GM19328 (cell line): Measurements from ENCODE around the gene TRIM62.
"Not testable (repeated sequence)": the region's sequence is repeated elsewhere in the genome, so short reads cannot be mapped to it uniquely, and the experiment has no call there.

Experiments
- ATAC-seq: cut with Tn5 transposase; IDR thresholded peaks from one replicate; pipeline ENCODE4 v1.9.1; 2021; ENCODE audit warnings: mild to moderate bottlenecking, moderate library complexity; ENCODE audit not compliant: unreplicated experiment

Gene TRIM62

DNA sequence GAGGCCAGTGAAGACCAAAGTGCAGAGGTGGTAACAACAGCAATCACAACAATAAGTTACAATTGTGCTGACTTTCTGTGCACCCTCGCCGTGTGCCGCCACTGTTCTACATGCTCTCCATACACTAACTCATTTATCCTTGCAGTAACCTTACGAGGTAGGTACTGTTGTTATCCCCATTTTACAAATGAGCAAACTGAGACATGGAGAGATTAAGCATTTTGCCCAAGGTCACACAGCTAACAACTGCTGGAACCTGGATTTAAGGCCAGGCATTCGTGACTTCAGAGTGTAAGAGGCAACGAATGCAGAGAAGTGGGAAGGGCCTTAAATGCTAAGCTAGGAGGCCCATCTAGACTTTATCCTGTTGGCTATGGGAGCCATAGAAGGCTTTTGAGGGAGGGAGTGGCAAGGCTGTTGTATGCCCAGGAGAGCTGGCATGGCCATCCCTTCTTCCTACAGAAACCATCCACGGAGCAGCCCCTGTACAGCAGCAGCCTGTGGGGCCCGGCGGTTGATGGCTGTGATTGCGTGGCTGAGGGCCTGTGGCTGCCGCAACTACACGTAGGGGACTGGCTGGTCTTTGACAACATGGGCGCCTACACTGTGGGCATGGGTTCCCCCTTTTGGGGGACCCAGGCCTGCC is 64.3 kb downstream of the TRIM62 start:
- ATAC-seq: no peak

DNA sequence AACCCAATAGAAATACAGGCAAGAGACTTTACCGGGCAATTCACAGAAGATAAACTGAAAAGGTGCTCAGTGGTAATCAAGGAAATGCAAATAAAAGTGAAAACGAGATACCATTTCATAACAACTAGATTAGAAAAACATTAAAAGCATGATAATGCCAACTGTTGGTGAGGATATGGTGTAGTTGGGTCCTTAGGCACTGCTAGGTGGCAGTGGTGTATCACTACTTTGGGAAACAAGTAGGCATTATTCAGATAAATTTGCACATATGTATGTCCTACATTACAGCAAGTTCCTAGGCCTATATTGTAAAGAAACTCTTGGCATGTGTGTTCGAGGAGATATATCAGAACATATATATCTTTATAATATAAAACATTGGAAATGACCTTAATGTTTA is 69.9 kb downstream of the TRIM62 start:
- ATAC-seq: no peak

DNA sequence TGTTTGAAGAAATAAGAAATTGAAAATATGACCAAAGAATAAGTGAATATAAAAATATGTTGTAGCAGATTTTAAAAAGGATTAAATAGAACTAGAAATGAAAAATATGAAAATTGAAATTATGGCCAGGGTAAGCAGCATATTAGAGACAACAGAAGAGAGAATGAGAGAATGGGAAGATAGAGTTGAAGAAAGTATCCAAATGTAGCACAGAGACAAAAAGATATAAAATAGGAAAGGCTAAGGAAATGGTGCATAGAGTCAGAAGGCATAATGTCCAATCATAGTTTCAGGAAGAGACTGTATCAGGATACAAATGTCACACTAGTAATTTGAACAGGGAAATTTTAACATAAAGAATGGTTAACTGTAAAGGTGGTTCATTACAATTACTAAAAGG is 71.4 kb downstream of the TRIM62 start:
- ATAC-seq: no peak

DNA sequence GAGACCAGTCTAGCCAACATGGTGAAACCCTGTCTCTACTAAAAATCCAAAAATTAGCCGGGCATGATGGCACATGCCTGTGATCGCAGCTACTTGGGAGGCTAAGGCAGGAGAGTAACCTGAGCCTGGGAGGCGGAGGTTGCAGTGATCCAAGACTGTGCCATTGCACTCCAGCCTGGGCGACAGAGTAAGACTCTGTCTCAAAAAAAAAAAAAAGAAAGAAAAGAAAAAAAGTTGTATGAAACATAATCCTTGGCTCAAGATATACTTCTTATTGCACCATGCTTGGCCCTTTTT is 81.8 kb downstream of the TRIM62 start:
- not testable (repeated sequence) for ATAC-seq

DNA sequence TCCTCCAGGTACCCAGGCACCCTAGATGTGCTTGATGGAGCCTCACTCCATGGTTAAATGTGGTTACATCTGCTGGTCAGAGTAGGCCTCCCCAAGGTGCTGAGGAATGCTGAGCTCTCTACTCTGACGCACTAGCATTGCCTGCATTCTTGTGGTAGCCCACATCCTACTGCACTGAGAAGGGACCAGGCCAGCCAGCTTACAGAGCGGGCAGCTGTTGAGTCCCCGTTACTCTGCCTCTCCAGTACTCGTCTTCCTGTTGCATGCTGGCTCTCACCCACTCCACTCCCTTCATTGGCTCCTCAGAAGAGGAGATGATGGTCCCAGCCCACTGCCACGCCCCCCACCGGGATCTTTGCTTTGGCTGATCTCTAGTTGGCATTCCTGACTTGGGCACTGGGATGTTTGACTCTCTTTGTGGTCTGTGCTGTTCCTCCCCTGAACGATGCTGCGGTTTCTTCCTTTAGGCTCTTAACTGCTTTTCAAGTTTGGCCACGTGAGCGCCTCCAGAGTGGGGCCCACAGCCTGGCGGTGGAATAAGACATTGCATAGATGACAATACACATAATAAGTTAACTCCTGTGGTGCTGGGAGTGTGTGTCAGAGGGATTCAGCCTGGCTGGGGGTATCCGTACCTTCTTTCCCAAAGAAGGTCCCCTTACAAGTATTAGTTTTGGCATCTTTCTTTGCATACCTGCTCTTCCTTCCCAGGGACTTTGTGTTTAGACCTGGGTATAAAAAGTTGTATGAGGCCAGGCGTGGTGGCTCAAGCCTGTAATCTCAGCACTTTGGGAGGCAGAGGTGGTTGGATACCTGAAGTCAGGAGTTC is 82.3 kb downstream of the TRIM62 start:
- no peak for ATAC-seq

DNA sequence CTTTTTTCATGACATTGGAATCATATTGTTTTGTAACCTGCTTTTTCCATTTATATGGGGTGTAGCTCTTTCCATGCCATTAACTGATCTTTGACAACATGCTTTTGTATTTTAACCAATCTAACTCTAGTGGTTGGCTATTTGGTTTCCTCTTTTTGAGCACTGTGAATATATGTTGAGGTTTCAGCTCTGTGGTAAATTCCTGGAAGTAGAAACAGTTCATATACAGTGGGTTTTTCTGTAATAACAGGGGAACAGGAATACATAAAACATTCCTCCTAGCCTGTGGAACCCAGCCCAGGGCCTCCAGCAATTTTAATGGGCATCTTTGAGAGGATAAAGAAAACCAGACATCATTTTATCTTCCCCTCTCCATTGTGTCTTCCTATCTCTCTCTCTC is 83.5 kb downstream of the TRIM62 start:
- ATAC-seq: no peak

DNA sequence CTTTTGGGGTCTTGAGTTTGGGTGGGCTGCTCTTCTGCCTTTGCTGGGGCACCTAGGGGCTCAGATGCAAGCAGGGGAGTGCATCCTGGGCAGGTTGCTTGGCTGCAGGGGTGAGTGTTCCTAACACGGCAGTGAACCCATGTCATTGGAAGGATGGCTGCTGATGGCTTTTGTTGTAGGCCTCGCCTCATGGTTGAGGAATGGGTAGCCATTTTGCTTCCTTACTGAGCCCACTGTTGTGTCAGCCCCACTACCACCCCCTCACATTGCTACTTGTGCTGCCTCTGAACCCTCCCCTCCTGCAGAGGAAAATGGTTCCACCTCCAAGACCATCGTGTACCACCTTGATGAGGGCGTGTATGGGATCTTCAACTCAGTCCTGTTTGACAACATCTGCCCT is 84.1 kb downstream of the TRIM62 start:
- ATAC-seq: no peak

DNA sequence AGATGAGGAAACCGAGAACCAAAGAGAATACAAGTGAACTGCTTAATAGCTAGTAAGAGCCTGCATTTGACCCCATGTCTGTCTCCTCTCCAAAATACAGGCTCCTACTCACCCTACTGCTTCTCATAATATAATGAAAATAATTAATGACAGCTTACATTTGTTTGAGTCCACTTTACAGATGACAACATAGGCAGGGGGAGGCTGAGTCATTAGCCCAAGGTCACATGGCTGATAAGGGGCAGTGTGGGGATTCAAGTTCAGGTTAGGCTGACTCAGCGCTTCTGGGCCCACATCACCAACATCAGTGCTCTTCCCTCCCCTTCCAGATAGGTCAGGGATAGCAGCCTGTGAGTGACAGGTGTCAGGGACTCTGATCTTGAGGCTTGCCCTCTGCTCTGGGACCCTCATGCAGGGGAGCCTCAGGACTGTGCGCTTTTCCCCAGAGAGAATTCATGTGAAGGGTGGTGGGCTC is 84.7 kb downstream of the TRIM62 start:
- ATAC-seq: no peak

DNA sequence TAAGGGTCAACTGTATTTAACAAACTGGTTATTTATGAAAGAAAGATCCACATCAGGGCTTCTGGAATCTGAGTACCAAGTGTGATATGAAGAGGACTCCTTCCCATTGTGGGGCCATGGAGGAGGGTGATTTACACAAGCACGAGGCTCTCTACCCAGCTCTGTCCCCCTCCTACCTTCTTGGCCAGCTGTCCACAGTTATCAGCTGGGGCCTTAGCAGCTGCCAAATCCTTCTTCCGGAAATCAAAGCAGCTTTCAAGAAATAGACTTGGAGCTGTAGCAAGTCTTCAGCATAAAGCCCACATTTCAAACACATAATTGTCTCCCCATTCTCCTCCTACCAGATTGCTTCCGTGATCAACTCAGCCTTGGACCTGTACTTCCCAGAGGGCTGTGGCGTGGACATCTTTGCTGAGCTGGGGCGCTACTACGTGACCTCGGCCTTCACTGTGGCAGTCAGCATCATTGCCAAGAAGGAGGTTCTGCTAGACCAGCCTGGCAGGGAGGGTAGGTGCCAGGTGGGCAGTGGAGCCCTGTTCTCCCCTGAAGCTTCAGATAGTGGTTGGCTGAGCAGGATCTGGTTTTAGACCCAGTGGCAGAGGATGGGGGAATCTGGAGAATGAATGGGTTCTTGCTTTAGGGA is 85.4 kb downstream of the TRIM62 start:
- ATAC-seq: no peak
